Pancreas (tissue), 10 donors: ENCODE data around the gene PCARE. TPM values are rescaled to one million over a fixed set of nuclear protein-coding genes. Genes with fewer than 3 reads are reported as not detected.

ENCODE experiments used
- ATAC-seq, 4 donors: fragments of 200-7000 bp; cut with Tn5 transposase; one replicate each; pipeline versions ENCODE4 v1.8.0 to v1.9.1; 2020; ENCODE audit warnings: mild to moderate bottlenecking in 4 of 4, moderate library complexity in 4 of 4
- DNase-seq, 6 donors: peaks; one replicate each; pipeline ENCODE4 v3.0.0-alpha.2; 2020
- FAIRE-seq: peaks from 2 replicates; lab custom pipeline; 2012; peaks lifted over from hg19 to GRCh38; lab: Jason Lieb, UNC
- H3K27ac ChIP-seq, 4 donors: fragments of 200-600 bp; sonication (generic); 1 replicate in 3 of 4; 2 replicates in 1 of 4; pipeline versions ENCODE4 v1.5.0 to v1.8.0; 2020
- H3K27me3 ChIP-seq, 4 donors: fragments of 200-600 bp; one replicate each; pipeline ENCODE4 v1.8.0; 2021
- H3K36me3 ChIP-seq, 3 donors: fragments of 200-600 bp; sonication (generic) in 1 of 3; one replicate each; pipeline versions ENCODE4 v1.5.0 to v1.8.0; 2020 to 2021
- H3K4me1 ChIP-seq, 3 donors: fragments of 200-600 bp; one replicate each; pipeline ENCODE4 v1.8.0; 2021
- H3K4me3 ChIP-seq, 4 donors: fragments of 200-600 bp; sonication (generic) in 2 of 4; one replicate each; pipeline versions ENCODE4 v1.5.0 to v1.8.0; 2020 to 2021
- H3K9me3 ChIP-seq, 4 donors: fragments of 200-600 bp; one replicate each; pipeline ENCODE4 v1.8.0; 2021
- CTCF ChIP-seq, 4 donors: fragments of 200-600 bp; sonication (generic) in 3 of 4; IDR thresholded peaks; one replicate each; pipeline versions ENCODE4 v1.5.0 to v1.8.0; 2021; ENCODE audit warnings: antibody characterized with exemption in 4 of 4
- WGBS, 2 donors: extraction: QIAGEN DNeasy Blood & Tissue Kit; methylation state at CpG; one replicate each; pipeline ENCODE4 v1.1.7; 2013; 5-methylcytosine and 5-hydroxymethylcytosine counted together
- intact Hi-C, 3 donors: fragments of 100-400 bp; cut with DNase I; formaldehyde crosslinking; loops; one replicate each; pipeline versions ENCODE4 v1.11.1 to v1.14.2; 2022
- polyA plus RNA-seq, 2 donors: library from polyadenylated mRNA; stranded (reverse); fragments of 200-250 nt; gene quantifications; one replicate each; pipeline ENCODE4 v1.2.3, GENCODE V29; 2013
- total RNA-seq, 6 donors: library from RNA; stranded (reverse); fragmentation: NEBNext Ultra II Directional in 4 of 6; extraction: Animal tissue kit (Norgen Biotek cat#: 25700) in 4 of 6; gene quantifications; one replicate each; pipeline versions ENCODE4 v1.2.1 to v1.2.4, GENCODE V29; 2021 to 2023
- donor health status: healthy with polysubstance abuse.
- donor health status: DM: no; HTN: no; CAD: no; lungs with moderate emphysema.
- donor health status: DM: no; HTN: no; CAD: no.
- donor health status: control.
- donor health status: control.
- donor health status: Bipolar disorder and iron deficiency.
- donor health status: DM: yes; HTN: yes; CAD: no.
- donor health status: DM: no; HTN: no; CAD: no.
- donor health status: DM: no; HTN: no; CAD: no.
- donor health status: DM: yes; HTN: yes; CAD: no.

The PCARE gene
- total and polyA plus RNA-seq, 8 donors: 0.03 to 0.05 (median 0.04) TPM; not detected in 5

GRCh38 chr2:29050591-29050990 lies 23.7 kb downstream of the PCARE start:
- ATAC-seq (peak in 1 of 4 donors; percentile 56), FAIRE-seq (no peak), DNase-seq (no peak)
- Histone ChIP-seq H3K36me3 (no peaks in the 10 kb centered on the region), H3K27ac (no peak overlapping the region), H3K4me3 (no peak overlapping the region), H3K27me3 (no peaks in the 10 kb centered on the region), H3K9me3 (no peaks in the 10 kb centered on the region), H3K4me1 (no peaks in the 10 kb centered on the region)
- 68% methylated on average over 8 of the region's 8 CpGs for WGBS, 2 donors
- no peak for TF ChIP-seq CTCF (IDR thresholded peaks at IDR 0.05)
- intact Hi-C loops: no loop called here

GRCh38 chr2:29047083-29047845 lies 27.1 kb downstream of the PCARE start:
- no peak for FAIRE-seq

GRCh38 chr2:29046321-29046720 lies 28.0 kb downstream of the PCARE start:
- no peak for TF ChIP-seq CTCF (IDR thresholded peaks at IDR 0.05)
- H3K36me3 ChIP-seq: no peaks in the 10 kb centered on the region
- H3K9me3 ChIP-seq: no peaks in the 10 kb centered on the region
- ATAC-seq (no peak), DNase-seq (no peak), FAIRE-seq (no peak)
- no peak overlapping the region for H3K4me3 ChIP-seq
- no peak overlapping the region for H3K27ac ChIP-seq
- intact Hi-C loops: no loop called here
- no peaks in the 10 kb centered on the region for H3K4me1 ChIP-seq
- 93 to 97% methylated on average over 2 of the region's 2 CpGs for WGBS, 2 donors
- no peaks in the 10 kb centered on the region for H3K27me3 ChIP-seq

More at GRCh38 chr2:29047083-29047845, 27.1 kb downstream of the PCARE start:
- DNase-seq: no peak
- Histone ChIP-seq H3K4me3 (no peak overlapping the region), H3K36me3 (no peaks in the 10 kb centered on the region), H3K4me1 (no peaks in the 10 kb centered on the region), H3K27me3 (no peaks in the 10 kb centered on the region), H3K9me3 (no peaks in the 10 kb centered on the region), H3K27ac (no peak overlapping the region)
- ATAC-seq: no peak
- WGBS, 2 donors: 90 to 92% methylated on average over 9 of the region's 9 CpGs
- no peak for TF ChIP-seq CTCF (IDR thresholded peaks at IDR 0.05)
- intact Hi-C loops: no loop called here

- Histone ChIP-seq H3K9me3 (no peaks in the 10 kb centered on the region), H3K4me1 (no peaks in the 10 kb centered on the region), H3K27me3 (no peaks in the 10 kb centered on the region), H3K36me3 (no peaks in the 10 kb centered on the region), H3K27ac (no peak overlapping the region), H3K4me3 (no peak overlapping the region)
- FAIRE-seq: no peak
- DNase-seq: no peak
- no peak for TF ChIP-seq CTCF (IDR thresholded peaks at IDR 0.05)
- 89 to 91% methylated on average over 4 of the region's 4 CpGs for WGBS, 2 donors
- no peak for ATAC-seq
- intact Hi-C loops: no loop called here
Observed at GRCh38 chr2:29044459-29044858, 29.9 kb downstream of the PCARE start.

- FAIRE-seq: no peak
- Histone ChIP-seq H3K27me3 (no peaks in the 10 kb centered on the region), H3K36me3 (no peaks in the 10 kb centered on the region), H3K27ac (no peak overlapping the region), H3K4me1 (no peaks in the 10 kb centered on the region), H3K4me3 (no peak overlapping the region), H3K9me3 (no peaks in the 10 kb centered on the region)
- no peak for TF ChIP-seq CTCF (IDR thresholded peaks at IDR 0.05)
- WGBS, 2 donors: 22 to 27% methylated on average over 9 of the region's 9 CpGs
- DNase-seq: peak in 4 of 6 donors; percentile 18 to 41 (median 37)
- intact Hi-C loops: no loop called here
- peak; percentile 75 to 90 (median 84) for ATAC-seq
Observed at GRCh38 chr2:29042561-29043075, 31.7 kb downstream of the PCARE start.
